GM12874 (cell line): ENCODE measurements around the gene ZFY.

Experiments
- CTCF ChIP-seq: IDR thresholded peaks from 2 replicates; pipeline ENCODE4 v1.5.1; 2011; ENCODE audit warnings: low read depth, mild to moderate bottlenecking, control low read depth, low read length, moderate library complexity; ENCODE audit not compliant: insufficient read depth

Gene ZFY

GRCh38 chrY:2952912-2953311 lies 17.7 kb downstream of the ZFY start:
- TF ChIP-seq CTCF, result no peak

- no peak for TF ChIP-seq CTCF
Measured at GRCh38 chrY:2954735-2955134, 19.6 kb downstream of the ZFY start.

GRCh38 chrY:2955561-2955960 lies 20.4 kb downstream of the ZFY start:
- no peak for TF ChIP-seq CTCF

- TF ChIP-seq CTCF, result no peak
Measured at GRCh38 chrY:2962061-2962460, 26.9 kb downstream of the ZFY start.

GRCh38 chrY:2964814-2965213 lies 29.6 kb downstream of the ZFY start:
- no peak for TF ChIP-seq CTCF

GRCh38 chrY:2965629-2966028 lies 30.4 kb downstream of the ZFY start:
- no peak for TF ChIP-seq CTCF

GRCh38 chrY:2969561-2969960 lies 34.4 kb downstream of the ZFY start:
- no peak for TF ChIP-seq CTCF

GRCh38 chrY:2972708-2973107 lies 37.5 kb downstream of the ZFY start:
- no peak for TF ChIP-seq CTCF
